DMS53 treated with DMSO at 0.1 percent for 48 hours (cell line): ENCODE results near the gene FXYD1.

Experiments used
- DNase-seq: peaks from one replicate; lab custom pipeline; 2025; ENCODE audit not compliant: unreplicated experiment; lab: John Stamatoyannopoulos, UW

FXYD1 gene

DNA sequence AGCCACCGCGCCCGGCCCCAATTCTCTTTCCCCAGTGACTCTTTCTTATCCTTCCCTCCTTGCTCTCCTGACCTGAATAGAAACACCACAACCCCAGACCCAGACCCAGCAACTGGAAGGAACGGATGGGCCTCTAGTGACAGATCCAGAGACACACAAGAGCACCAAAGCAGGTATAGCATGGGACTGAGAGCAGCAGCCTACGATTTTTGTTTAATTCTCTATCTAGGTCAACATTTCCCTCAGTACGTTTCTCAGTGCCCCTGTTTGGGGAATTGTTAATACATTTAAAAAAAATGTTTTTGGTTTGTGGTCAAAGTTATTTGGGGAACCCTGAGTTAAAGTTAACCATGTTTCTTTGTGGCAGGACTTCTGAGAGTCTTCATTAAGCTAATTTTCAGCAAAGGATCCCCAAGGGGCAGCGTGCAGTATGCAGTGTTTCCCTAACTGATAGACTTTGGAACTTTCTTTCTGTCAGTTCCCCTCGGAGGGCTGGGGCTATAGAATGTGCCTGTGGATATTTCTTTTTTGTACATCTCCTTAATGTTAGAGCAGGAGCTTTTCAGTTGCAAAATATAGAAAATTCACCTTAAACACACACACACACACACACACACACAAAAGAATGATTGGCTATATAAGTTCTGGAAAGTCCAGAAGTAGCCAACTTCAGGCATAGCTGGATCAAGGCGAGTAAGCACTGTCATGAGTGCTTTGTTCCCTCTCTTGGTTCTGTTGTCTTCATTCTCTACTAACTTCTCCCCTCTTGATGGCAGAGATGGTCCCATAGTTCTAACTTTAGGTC lies 22.2 kb downstream of the FXYD1 start:
- DNase-seq: no peak

DNA sequence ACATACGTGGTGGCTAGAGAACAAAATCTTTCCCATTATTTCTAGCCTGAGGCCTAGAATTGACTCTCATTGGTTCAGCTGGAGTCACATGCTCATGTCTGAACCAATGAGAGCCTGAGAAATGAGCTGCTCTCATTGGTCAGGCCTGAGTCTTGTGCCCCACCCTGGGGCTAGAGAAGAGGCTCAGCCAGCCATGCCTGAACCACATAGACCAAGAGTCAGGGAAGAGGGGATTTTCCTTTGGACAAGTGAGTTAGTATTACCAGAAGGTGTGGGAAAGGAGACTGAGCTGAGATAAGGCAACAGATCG lies 22.8 kb downstream of the FXYD1 start:
- DNase-seq: no peak

DNA sequence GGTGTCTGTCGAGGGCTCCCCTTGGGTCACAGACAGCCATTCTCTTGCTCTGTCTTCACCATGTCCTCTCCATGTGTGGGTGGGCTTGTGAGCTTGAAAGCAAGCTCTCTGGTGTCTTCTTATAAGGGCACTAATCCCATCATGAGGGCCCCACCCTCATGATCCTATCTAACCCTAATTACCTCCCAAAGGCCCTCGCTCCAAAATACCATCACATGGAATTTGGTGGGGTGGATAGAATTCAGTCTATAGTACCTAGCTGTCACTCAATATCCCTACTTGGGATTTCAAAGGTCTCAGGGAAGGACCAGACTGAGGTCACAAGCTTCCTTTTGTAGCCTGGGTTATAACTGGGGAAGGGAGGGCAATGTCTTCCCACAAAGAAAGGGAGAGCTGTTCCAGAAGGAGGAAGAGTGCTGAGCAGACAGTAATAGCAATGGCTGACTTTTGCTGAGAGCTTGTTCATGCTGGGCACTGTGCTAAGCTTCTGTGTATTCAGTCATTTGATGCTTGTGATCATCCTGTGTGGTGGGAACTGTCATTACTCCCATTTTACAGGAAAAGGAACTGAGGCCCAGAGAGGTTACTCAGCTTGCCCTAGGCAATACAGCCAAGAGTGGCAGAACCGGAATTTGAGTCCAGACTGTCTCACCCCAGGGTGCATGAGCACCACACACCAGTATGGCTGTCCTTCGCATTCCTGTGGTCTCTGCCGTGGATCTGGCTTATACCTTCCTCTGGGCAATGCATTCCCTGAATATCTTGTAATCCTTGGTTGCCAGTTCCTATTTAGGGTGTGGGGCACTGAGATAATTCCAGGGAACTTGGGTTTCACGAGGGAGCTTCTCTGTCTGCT lies 24.1 kb downstream of the FXYD1 start:
- DNase-seq: no peak

DNA sequence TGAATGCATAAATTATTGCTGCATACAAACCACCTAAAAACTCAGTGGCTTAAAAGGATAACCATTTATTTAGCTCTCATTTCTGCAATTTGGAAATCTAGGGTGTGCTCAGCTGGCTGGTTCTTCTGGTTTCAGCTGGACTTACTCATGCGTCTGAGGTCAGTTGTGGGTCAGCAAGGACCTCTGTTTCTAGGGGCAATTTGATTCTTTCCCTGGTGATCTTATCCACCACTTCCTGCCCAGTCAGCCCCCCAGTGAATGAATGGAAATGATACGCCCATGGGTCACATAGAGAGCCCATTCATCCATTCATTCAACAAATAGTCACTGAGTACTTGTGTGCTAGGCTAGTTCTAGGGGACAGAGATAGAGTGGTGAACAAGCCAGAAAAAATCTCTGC lies 25.8 kb downstream of the FXYD1 start:
- no peak for DNase-seq

DNA sequence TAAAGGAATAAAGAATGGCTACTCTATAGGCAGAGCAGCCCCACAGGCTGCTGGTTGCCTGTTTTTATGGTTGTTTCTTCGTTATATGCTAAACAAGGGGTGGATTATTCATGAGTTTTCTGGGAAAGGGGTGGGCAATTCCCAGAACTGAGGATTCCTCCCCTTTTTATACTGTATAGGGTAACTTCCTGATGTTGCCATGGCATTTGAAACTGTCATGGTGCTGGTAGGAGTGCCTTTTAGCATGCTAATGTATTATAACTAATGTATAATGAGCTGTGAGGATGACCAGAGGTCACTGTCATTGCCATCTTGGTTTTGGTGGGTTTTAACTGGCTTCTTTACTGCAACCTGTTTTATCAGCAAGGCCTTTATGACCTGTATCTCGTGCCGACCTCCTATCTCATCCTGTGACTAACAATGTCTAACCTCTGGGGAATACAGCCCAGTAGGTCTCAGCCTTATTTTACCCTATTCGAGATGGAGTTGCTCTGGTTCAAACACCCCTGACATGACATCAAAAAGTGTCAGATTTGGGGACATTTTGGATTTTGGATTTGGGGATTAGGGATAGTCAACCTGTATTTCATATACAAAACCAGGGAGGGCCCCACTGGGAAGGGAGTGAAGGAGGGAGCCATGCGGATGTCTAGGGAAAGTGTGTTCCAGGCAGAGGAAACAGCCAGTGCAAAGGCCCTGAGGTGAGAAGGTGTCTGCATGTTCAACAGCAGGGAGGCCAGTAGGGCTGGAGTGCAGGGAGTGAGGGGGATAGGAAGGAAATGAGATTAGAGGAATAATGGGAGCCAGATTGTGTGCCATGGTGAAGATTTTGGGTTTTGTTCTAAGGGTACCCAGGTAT lies 26.8 kb downstream of the FXYD1 start:
- DNase-seq: no peak

DNA sequence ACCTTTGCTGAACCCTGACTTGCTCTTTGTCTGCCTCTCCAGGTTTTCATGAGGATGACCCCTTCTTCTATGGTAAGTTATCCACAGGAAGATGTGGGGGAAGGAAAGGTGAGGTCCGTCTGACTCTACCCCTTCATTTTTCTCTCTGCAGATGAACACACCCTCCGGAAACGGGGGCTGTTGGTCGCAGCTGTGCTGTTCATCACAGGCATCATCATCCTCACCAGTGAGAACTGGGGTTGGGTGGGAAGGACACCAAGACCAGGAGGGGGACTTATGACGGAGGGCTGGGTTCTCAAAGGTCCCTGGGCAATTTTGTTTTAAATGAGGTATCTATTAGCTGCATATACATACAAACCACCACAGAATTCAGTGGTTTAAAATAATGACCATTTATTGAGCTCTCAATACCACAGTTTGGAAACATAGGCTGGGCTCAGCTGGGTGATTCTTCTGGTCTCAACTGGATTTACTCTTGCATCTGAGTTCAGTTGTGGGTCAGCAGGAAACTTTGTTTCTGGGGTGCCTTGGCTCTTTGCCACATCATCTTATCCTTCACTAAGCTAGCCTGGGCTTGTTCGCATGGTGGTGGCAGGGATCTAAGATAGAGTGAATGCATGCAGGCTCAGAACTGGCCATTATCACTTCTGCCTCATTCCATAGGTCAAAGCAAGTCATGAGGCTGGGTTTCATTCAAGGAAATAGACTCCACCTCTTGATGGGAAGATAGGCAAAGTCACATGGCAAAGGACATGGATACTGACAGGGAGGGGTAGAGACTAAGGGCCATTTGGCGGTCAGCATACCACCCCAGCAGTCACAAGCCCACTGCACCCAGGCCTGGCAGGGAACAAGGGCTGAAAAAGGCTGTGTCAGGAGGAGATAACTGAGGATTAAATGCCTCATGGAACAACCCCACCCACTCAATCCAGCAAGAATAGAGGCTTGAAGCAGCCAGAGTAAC lies 27.8 kb downstream of the FXYD1 start:
- DNase-seq: no peak

DNA sequence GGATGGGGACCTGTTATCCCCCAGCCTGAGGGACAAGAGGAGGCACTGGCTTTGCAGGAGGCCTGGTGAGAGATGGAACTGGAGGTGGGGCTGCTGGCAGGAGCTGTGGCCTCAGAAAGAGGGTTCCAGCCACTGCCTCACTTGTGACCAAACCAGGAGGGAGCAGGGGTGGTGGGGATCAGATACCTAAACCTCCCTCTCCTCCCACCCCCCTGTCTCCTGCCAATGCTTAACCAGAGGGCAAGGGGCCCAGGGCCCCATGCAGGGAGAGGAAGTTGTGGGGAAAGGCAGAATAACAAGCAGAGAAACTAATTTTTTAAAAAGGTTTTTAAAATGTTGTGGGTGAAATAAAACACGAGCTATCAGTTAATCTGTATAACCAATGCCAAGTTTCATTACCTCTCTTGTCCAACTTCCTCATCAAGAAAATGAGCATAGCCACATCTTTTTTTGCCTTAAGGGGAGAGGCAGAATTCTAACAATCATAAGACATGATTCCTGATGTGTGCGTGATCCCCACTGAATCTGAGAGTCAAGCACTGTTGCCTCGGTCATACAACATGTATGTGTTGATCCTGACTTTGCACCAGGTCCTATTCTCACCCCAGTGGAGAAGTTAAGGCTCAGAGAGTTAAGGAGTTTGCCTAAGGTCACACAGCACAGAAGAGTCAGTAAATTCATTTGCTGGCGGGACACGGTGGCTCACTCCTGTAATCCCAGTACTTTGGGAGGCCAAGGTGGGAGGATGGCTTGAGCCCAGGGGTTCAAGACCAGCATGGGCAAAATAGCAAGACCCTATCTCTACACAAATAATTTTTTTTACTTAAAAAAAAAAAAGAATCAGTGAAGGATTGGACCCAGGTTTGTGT lies 28.9 kb downstream of the FXYD1 start:
- no peak for DNase-seq

DNA sequence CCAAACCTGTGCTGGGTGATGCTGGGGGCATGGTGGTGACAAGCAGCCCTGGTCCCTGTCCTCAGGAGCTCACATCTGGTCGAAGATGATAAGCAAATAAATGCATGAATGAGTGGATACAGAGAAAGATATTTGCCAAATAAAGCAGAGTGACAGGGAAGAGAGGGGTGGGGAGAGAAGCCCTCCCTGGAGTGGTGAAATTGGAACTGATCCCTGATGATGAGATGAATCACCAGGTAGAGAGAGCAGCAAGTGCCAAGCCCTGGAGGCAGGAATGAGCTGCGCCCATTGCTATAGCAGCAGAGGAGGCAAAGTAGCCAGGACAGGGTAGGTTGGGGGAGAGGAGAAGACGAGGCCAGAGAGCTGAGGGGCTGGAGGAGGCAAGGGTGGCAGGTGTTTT lies 29.6 kb downstream of the FXYD1 start:
- no peak for DNase-seq

DNA sequence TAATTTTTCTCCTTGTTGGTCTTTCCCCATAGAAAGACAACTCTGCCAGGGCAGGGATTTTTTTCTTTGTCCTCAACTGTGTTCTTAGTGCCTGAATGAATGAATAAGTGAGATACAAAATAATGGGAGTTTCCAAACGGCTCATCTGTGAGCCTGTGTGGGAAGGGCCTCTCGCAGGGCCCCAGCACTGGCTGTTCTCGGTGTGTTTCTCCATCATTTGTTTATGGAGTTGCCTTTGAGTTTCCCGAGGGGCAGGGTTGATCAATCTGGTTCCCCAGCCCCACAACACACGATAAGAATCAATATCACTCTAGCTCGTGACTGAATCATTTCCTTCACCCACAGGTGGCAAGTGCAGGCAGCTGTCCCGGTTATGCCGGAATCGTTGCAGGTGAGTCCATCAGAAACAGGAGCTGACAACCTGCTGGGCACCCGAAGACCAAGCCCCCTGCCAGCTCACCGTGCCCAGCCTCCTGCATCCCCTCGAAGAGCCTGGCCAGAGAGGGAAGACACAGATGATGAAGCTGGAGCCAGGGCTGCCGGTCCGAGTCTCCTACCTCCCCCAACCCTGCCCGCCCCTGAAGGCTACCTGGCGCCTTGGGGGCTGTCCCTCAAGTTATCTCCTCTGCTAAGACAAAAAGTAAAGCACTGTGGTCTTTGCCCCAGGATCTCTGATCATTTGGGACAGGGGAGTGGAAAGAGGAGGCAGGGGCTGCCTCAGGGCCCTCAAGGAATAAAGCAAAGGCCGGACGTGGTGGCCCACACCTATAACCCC lies 30.8 kb downstream of the FXYD1 start:
- DNase-seq: no peak

DNA sequence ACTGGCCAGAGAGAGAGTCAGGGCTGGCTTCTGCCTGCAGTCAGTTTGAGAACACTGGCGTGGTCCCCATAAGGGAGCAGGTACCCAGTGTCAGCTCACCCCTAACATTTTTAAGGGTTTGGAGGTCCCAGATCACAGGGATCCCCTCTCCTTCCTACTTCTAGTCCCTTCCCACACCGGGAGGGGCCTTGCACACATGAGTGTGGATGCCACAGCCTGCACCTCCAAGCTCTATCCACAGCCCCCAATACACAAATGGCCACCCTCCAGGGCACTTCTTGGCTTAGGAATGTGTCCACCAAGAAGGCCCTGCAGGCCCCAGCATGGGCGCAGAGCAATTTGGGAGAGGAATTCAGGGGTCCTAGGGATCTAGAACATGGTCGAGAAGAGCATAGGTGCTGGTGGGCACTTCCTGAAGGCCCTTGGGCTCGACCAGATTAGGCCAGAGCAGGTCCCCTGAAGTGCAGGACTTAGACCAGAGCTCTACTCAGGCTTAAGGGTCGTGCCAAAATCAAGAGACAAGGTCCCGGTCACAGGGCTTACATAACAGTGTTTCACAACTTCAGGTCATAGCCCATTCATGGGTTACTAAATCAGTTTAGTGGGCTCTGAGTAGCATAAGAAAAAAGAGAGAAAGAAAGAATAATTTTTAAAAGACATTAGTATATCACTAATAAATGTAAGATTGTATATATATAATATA lies 31.9 kb downstream of the FXYD1 start:
- DNase-seq: no peak

DNA sequence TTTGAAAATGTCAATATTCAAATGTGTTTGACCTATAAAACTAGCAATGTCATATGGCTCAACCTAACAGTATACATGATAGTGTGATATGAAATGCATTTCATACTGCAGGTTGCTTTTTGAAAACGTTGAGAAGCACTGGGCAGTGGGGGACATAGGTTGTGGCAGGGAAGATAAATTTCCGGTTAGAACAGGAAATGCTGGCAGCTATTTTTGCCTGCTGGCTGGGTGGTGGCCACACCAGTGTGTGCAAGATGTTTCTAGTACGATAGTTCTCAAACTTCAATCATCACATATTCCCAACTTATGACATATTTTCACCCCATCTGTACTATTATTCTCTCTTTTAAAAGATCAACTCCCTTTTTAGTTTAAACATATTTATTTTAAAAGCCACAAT lies 33.1 kb downstream of the FXYD1 start:
- no peak for DNase-seq

DNA sequence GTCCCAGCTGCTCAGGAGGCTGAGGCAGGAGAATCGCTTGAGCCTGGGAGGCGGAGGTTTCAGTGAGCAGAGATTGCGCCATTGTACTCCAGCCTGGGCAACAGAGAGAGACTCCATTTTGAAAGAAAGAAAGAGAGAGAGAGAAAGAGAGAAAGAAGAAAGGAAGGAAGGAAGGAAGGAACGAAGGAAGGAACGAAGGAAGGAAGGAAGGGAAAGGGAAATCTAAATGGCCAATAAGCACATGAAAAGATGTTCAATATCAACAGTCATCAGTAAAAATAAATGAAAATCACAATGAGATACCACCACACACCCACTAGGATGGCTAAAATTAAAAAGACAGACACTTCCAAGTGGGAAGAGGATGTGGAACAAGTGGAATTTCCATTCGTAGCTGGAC lies 35.6 kb downstream of the FXYD1 start:
- no peak for DNase-seq

DNA sequence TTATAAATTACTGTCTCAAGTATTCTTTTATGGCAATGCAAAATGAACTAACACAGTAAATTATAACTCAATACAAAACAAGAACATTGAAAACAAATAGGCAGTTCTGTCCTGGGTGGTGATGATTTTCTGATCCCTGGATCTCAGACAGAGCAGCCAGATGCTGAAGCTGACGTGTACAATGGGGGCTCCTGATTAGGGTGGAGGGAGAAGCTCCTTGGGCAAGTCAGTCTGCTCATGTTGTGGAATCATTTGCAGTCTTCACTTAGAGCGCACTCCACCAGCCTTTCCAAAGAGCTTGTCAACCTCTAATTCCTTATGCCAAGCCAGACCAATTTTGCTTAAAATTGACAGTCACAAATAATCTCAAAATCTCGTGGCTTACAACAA lies 37.6 kb downstream of the FXYD1 start:
- DNase-seq: no peak

DNA sequence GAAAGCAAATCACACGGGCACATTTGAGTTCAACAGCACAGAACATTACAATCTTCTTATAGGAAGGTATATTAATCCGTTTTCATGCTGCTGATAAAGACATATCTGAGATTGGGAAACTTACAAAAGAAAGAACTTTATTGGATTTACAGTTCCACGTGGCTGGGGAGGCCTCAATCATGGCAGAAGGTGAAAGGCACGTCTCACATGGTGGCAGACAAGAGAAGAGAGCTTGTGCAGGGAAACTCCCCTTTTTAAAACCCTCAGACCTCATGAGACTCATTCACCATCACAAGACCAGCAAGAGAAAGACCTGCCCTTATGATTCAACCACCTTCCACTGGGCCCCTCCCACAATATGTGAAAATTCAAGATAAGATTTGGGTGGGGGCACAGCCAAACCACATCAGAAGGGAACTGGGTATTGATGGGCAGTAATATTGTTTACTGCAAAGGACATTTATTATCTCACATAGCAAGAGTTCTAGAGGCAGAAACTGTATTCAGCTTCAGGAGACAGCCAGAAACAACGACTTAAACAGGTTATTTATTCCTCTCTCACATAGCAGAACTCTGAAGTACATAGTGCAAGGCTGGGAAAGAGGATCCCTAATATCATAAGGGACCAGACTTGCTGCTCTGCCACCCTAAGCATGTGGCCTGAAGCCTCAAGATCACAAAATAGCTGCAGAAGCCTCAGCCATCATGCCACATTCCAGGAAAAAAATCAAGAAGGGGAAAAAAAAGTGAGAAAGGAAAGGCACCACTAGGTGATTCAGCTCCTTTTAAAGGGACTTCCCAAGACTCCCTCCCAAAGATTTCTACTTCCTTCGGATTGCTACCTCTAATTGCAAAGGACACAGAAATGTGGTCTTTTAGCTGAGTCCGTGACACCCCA lies 39.0 kb downstream of the FXYD1 start:
- DNase-seq: no peak

DNA sequence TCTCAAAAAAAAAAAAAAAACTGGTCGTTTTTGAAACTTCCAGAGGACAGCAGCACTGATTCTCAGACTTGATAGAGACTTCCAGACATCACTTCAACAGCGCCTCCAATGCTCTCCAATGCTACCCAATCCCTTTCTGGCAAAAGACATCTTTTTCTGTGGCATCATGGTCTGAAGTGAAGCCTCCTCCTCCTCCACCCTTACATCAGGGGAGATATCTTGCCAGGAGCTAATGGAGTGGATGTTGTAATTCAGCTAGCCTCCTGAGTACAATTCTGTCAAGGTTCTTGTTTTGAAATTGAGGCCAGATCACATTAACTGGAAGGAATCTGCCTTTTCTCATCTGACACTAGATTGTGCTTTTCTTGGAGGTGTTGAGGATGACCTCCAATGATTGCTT lies 40.1 kb downstream of the FXYD1 start:
- no peak for DNase-seq

DNA sequence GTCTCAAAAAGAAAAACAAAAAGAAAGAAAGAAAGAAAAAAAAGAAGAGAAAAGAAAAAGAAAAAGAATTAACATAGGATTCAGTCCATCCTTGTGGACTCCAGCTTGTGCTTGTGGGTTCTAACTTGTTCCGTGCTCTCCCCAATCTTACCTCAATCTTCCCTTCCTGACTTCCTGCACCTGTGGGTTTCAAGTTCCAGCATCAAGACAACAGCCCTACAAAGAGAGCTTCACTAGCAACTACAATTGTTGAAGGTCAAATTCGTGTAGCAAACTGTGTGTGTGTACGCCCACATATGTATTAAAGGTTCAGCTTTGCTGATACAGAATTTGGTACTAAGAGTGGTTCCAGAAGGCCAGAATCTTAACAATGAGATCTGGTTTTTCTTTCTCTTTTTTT lies 41.2 kb downstream of the FXYD1 start:
- no peak for DNase-seq

DNA sequence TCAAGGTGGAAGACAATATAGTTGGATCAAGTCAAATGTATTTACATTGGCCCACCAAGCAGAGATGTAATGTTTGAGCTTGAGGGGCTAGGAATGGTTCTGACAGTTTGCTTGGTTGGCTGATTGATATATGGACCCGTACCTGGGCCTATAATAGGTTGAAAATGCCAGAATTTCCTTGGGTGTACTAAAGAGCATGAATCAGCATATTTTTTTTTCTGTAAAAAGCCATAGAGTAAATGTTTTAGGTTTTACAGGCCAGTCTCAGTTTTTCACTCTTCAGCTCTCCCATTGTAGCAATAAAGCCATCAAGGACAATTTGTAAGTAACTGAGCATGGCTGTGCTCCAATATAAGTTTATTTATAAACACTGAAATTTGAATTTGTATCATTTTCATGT lies 42.8 kb downstream of the FXYD1 start:
- no peak for DNase-seq
